Lung (tissue), 12 donors: Measurements from ENCODE around the gene KICS2. TPM values are rescaled to one million over a fixed set of nuclear protein-coding genes. Genes with fewer than 3 reads are reported as not detected.
A peak's percentile ranks its signal among the peaks of the same experiment; 100 is the strongest.

Source experiments
- ATAC-seq: fragments of 200-7000 bp; cut with Tn5 transposase; one replicate; pipeline ENCODE4 v1.9.1; 2020; ENCODE audit warnings: moderate number of reproducible peaks; ENCODE audit not compliant: insufficient read depth, low FRiP score
- DNase-seq, 3 donors: peaks; one replicate each; pipeline ENCODE4 v3.0.0-alpha.2; 2013 to 2017
- H3K27ac ChIP-seq, 2 donors: one replicate each; pipeline ENCODE4 v1.5.1; 2013; ENCODE audit warnings: mild to moderate bottlenecking in 2 of 2, moderate library complexity in 2 of 2, control low read depth in 1 of 2, inconsistent platforms in 1 of 2, low read depth in 1 of 2, low read length in 1 of 2
- H3K27me3 ChIP-seq, 3 donors: one replicate each; pipeline ENCODE4 v1.5.1; 2013; ENCODE audit warnings: low read length in 2 of 3; ENCODE audit not compliant: control insufficient read depth in 3 of 3, insufficient read depth in 3 of 3
- H3K36me3 ChIP-seq, 4 donors: one replicate each; pipeline ENCODE4 v1.5.1; 2013; ENCODE audit warnings: low read length in 4 of 4, mild to moderate bottlenecking in 1 of 4, moderate library complexity in 1 of 4; ENCODE audit not compliant: control insufficient read depth in 4 of 4, insufficient read depth in 4 of 4
- H3K4me1 ChIP-seq, 5 donors: one replicate each; pipeline ENCODE4 v1.5.1; 2013; ENCODE audit warnings: low read length in 5 of 5, mild to moderate bottlenecking in 2 of 5, moderate library complexity in 1 of 5; ENCODE audit not compliant: control insufficient read depth in 5 of 5, insufficient read depth in 5 of 5
- H3K4me3 ChIP-seq: one replicate; pipeline ENCODE4 v1.5.1; 2013; ENCODE audit warnings: mild to moderate bottlenecking, control low read depth, moderate library complexity
- H3K9ac ChIP-seq, 2 donors: one replicate each; pipeline ENCODE4 v1.5.1; 2013; ENCODE audit warnings: low read length in 2 of 2, control low read depth in 1 of 2; ENCODE audit not compliant: insufficient read depth in 1 of 2
- H3K9me3 ChIP-seq, 4 donors: one replicate each; pipeline ENCODE4 v1.5.1; 2013; ENCODE audit warnings: low read length in 3 of 4, mild to moderate bottlenecking in 1 of 4, moderate library complexity in 1 of 4; ENCODE audit not compliant: control insufficient read depth in 4 of 4, insufficient read depth in 3 of 4
- CTCF ChIP-seq: IDR thresholded peaks from 2 replicates; pipeline ENCODE4 v1.5.1; 2012; ENCODE audit warnings: mild to moderate bottlenecking; ENCODE audit errors: control extremely low read depth, extremely low read depth
- WGBS, 2 donors: extraction: QIAGEN DNeasy Blood & Tissue Kit; methylation state at CpG; one replicate each; pipeline ENCODE4 v1.1.7; 2013; 5-methylcytosine and 5-hydroxymethylcytosine counted together
- polyA plus RNA-seq, 2 donors: library from polyadenylated mRNA; stranded (reverse); fragments of 200-250 nt; gene quantifications; one replicate each; pipeline ENCODE4 v1.2.1, GENCODE V29; 2013
- total RNA-seq, 2 donors: library from RNA; depleted of rRNA in 1 of 2; stranded (reverse); fragments of >200 nt in 1 of 2; gene quantifications; one replicate each; pipeline ENCODE4 v1.2.1, GENCODE V29; 2014 to 2021
- donor health status: control.
- donor health status: control.
- donor health status: Bipolar disorder and iron deficiency.
- donor health status: healthy.
- donor health status: DM: yes; HTN: yes; CAD: no.

KICS2 gene
- total and polyA plus RNA-seq, 4 donors = 3.4 to 8.2 (median 5.9) TPM

GRCh38 chr12:64187794-64188193, 34.3 kb downstream of the KICS2 start:
- H3K27ac ChIP-seq = no peak overlapping the region
- H3K36me3 ChIP-seq = peaks cover 0 to 2% (median 0%) of the 10 kb centered on the region in 4 donors
- H3K4me3 ChIP-seq = no peak overlapping the region
- ATAC-seq = no peak
- TF ChIP-seq CTCF = no peak
- no peaks in the 10 kb centered on the region for H3K9me3 ChIP-seq
- no peaks in the 10 kb centered on the region for H3K27me3 ChIP-seq
- DNase-seq = peak in 1 of 3 donors; percentile 32
- no peaks in the 10 kb centered on the region for H3K4me1 ChIP-seq
- H3K9ac ChIP-seq = no peak overlapping the region
- WGBS, 2 donors = 80 to 89% methylated on average over 2 of the region's 2 CpGs

- Histone ChIP-seq H3K4me3 (no peak overlapping the region), H3K27ac (no peak overlapping the region), H3K27me3 (no peaks in the 10 kb centered on the region), H3K4me1 (peaks cover 0 to under 1% (median 0%) of the 10 kb centered on the region in 5 donors), H3K9ac (no peak overlapping the region), H3K36me3 (no peaks in the 10 kb centered on the region), H3K9me3 (no peaks in the 10 kb centered on the region)
- WGBS, 2 donors = 59 to 63% methylated on average over 3 of the region's 3 CpGs
- no peak for DNase-seq
- no peak for ATAC-seq
- TF ChIP-seq CTCF = no peak
These were observed 34.7 kb downstream of the KICS2 start for GRCh38 chr12:64187370-64187769.

- ATAC-seq (no peak), DNase-seq (no peak)
- TF ChIP-seq CTCF = no peak
- H3K27ac ChIP-seq = no peak overlapping the region
- WGBS, 2 donors = 65 to 71% methylated on average over 2 of the region's 2 CpGs
- no peaks in the 10 kb centered on the region for H3K27me3 ChIP-seq
- H3K9me3 ChIP-seq = no peaks in the 10 kb centered on the region
- no peak overlapping the region for H3K9ac ChIP-seq
- no peak overlapping the region for H3K4me3 ChIP-seq
- no peaks in the 10 kb centered on the region for H3K36me3 ChIP-seq
- H3K4me1 ChIP-seq = peaks cover 0 to 7% (median 0%) of the 10 kb centered on the region in 5 donors
These were observed 35.3 kb downstream of the KICS2 start for GRCh38 chr12:64186789-64187188.

- TF ChIP-seq CTCF = no peak
- Histone ChIP-seq H3K4me3 (no peak overlapping the region), H3K27ac (no peak overlapping the region), H3K9me3 (no peaks in the 10 kb centered on the region), H3K27me3 (no peaks in the 10 kb centered on the region), H3K9ac (no peak overlapping the region), H3K4me1 (peaks cover 0 to 17% (median 12%) of the 10 kb centered on the region in 5 donors), H3K36me3 (no peaks in the 10 kb centered on the region)
- ATAC-seq (no peak), DNase-seq (no peak)
- WGBS, 2 donors = 92 to 94% methylated on average over 1 of the region's 1 CpG
These were observed 37.9 kb downstream of the KICS2 start for GRCh38 chr12:64184216-64184615.
